GM19240 (cell line): Measurements from ENCODE around the gene ZNF618.
"Not testable (repeated sequence)": the region's sequence is repeated elsewhere in the genome, so short reads cannot be mapped to it uniquely, and the experiment has no call there.

Experiments
- DNase-seq: peaks from one replicate; pipeline ENCODE4 v3.0.0; 2011; ENCODE audit warnings: low spot score; ENCODE audit not compliant: insufficient read length

ZNF618 gene

DNA sequence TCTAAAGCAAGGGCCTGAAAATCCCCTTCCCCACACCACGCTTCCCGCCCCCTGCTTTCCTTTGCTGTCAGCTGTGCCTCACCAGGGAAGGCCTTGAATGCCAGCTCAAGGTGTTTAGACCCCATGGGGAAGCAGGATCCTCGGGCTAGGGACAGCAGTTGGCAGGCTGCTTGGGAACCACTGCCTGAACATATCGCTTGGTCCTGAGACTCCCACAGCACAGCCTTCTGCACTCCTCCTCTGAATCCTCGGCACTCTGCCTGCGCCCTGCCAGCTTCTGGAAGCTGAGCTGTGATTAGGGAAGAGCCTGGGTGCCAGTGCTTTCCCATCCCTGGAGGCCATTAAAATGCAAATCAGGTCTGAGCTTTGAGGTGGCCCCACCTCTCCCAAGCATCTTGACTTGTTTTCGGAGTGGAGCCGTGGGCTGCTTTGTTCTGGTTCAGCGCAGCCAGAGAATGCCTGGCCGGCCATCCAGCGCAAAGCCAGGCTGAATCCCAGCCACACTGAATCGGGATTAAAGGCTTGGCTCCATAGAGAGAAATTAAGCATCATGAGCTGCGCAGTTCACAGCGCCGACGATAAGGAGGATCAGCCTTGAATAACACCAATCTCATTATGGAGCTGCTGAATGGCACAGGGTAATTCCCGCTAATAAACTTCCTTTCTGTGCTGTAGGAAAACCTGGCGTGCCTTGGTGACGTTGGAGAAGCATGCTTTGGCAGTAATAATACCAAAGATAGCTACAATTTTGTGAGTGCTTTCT lies 162.0 kb downstream of the ZNF618 start:
- no peak for DNase-seq

DNA sequence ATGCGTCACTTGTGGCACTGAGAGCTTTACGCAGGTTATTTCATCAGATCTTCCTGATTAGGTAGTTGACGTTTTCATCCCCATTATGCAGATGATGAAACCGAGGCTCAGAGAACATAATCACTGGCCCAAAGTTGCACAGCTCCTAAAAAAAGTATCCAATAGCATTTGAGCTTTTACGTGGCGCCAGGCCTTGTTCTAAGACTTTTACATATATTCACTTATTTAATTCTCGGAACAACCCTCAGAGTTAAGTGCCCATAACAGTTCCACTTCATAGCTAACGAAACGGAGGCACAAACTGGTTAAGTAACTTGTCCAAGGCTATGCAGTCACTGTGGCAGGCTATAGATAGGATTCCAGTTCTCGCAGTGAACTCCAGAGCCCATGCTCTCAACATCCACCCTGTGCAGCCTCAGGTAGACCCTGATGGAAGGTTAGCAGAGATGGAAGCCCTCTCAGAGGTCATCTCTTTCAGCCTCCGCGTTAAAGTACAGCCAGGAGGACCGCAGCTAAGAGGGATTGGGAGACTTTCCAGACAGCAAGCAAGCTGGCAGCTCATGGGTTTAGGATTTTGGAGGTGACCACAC lies 162.7 kb downstream of the ZNF618 start:
- no peak for DNase-seq

DNA sequence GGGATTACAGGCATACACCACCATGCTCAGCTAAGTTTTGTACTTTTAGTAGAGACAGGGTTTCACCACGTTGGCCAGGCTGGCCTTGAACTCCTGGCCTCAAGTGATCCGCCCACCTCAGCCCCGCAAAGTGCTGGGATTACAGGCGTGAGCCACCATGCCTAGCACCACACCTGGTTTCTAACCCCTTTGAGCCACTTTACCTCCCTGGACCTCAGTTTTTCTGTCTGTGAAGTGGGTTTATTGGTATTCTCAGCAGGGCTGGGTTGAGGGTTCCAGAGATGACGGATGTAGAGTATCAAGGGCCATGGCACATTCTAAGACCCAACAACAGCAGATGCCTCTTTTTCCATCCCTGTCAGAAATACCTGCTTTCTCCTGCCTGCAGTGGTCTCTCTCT lies 163.4 kb downstream of the ZNF618 start:
- no peak for DNase-seq

DNA sequence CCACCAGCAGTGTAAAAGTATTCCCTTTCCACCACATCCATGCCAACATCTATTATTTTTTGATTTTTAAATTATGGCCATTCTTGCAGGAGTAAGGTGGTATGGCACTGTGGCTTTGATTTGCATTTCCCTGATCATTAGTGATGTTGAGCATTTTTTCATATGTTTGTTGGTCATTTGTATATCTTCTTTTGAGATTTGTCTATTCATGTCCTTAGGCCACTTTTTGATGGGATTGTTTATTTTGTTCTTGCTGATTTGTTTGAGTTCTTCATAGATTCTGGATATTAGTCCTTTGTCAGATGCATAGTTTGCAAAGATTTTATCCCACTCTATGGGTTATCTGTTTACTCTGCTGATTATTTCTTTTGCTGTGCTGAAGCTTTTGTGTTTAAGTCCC lies 167.6 kb downstream of the ZNF618 start:
- not testable (repeated sequence) for DNase-seq

DNA sequence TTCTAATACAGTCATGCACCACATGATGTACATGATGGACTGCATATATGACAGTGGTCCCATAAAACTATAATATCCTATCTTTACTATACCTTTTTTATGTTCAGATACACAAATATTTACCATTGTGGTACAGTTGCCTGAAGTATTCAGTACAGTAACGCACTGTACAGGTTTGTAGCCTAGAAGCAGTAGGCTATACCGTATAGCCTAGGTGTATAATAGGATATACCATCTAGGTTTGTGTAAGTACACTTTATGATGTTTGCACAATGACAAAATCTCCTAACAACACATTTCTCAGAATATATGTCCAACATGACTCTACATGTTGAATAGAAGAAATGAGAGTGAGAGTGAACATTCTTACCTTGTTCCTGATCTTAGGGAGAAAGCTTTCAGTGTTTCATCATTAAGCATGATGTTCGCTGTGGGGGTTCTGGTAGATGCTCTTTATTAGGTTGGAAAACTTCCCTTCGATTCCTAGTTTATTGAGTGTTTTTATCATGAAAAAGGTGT lies 170.2 kb downstream of the ZNF618 start:
- no peak for DNase-seq

DNA sequence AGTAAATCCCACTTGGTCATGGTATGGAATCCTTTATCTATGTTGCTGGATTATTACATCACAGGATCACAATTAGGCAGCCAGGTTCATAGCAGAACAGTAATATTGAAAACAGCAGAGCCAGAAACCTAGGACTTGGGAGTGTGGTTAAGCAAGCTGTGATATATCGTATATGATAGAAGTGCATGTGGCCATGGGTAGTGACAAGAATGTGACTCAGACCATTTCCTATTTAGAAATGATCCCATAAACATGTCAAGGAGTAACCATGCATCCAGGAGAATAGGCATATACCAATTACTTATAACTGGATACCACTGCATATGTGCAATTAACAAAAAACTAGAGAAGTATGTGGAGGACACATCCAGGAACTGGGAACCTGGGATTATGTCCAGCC lies 170.8 kb downstream of the ZNF618 start:
- no peak for DNase-seq

DNA sequence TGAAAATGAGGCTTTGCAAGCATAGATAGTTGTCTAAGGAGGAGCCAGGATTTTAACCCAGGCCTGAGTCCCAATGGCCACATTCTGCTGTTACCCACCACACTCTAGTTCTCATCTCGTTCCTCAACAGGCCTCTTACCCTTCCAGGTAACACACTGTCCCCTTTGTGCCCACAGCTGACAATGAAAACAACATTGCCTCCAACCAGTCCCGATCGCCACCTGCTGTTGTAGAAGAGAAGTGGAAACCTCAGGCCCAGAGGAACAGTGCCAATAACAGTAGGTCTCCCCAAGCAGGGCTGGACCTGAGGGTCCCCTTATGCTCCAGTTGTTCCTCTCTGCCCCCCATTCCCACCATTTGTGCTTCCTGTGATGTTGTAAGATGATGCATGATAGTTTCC lies 171.6 kb downstream of the ZNF618 start:
- DNase-seq: no peak

DNA sequence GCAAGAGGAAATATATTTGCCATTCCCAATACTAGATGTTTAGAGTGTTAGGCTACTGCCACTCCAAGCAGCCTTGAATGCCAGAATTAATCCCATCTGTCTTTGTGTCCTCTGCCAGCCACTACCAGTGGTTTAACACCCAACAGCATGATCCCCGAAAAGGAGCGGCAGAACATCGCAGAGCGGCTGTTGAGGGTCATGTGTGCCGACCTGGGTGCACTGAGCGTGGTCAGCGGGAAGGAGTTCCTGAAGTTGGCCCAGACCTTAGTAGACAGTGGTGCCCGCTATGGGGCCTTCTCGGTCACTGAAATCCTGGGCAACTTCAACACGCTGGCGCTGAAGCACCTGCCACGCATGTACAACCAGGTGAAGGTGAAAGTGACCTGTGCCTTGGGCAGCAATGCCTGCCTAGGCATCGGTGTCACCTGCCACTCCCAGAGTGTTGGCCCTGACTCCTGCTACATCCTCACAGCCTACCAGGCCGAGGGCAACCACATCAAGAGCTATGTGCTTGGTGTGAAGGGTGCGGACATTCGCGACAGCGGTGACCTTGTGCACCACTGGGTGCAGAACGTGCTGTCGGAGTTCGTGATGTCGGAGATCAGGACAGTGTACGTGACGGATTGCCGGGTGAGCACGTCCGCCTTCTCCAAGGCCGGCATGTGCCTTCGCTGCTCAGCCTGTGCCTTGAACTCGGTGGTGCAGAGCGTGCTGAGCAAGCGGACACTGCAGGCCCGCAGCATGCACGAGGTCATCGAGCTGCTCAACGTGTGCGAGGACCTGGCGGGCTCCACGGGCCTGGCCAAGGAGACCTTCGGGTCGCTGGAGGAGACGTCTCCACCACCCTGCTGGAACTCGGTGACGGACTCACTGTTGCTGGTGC lies 172.7 kb downstream of the ZNF618 start:
- DNase-seq: no peak

DNA sequence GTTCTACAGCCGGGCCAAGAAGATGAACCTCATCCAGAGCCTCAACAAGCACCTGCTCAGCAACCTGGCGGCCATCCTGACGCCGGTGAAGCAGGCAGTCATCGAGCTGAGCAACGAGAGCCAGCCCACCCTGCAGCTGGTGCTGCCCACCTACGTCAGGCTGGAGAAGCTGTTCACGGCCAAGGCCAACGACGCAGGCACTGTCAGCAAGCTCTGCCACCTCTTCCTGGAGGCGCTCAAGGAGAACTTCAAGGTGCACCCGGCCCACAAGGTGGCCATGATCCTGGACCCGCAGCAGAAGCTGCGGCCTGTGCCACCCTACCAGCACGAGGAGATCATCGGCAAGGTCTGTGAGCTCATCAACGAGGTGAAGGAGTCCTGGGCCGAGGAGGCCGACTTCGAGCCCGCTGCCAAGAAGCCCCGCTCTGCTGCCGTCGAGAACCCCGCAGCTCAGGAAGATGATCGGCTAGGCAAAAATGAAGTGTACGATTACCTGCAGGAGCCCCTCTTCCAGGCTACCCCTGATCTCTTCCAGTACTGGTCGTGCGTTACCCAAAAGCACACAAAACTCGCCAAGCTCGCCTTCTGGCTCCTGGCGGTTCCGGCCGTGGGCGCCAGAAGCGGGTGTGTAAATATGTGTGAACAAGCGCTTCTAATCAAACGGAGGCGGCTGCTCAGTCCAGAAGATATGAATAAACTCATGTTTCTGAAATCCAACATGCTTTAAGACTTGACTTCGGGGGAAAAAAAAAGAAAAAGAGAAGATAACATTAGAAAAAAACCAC lies 173.5 kb downstream of the ZNF618 start:
- DNase-seq: no peak

DNA sequence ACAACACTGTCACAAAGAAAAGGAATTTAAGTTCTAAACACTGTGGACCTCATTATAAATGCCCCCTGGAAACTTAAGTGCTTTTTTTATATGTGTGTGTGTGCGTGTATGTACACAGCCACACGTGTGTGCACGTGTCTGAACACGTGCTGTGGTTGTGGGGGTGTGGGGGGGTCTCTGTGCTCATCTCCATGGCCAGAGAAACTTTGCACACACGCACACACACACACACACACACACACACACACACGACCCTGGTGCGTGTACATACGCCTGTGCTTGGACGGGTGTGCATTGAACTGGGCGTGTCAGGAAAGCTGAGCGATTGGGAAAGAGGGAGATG lies 174.1 kb downstream of the ZNF618 start:
- no peak for DNase-seq

DNA sequence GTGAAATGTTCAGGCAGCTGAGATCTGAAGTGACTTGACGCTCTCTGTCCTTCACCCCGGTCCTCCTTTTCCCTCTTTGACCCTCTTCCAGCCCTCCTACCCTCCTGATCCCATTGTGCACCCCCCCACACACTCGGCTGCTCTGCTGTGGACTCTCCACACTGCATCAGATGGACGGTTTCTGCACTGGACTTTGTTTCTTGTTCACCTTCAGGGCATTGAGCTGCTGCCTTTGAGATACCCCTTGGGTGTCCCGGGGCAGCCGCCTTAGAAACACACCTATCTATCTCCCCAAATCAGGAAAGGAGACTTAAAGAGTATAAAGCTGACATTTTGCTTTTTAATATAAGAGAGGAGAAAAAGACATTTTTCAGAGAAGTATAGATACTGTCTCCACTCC lies 174.5 kb downstream of the ZNF618 start:
- DNase-seq: no peak

DNA sequence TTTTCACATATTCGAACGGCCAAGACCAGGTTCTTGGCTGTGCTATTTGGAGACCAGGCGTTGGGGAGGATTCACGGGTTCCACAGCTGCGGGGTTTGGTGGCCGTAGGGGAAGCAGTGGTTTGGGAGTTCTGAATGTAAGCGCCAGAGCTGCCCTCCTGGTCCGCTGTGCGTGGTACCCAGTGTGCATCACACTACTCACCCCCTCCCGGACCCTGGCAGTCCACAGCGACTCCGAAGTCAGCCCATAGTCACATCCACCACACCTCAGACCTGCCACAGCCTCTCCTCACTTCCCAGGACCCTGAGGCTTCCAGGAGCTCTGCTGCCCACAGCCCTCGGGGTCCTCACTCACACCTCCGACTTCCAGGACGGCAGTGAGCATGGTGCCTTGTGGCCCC lies 175.2 kb downstream of the ZNF618 start:
- DNase-seq: no peak

DNA sequence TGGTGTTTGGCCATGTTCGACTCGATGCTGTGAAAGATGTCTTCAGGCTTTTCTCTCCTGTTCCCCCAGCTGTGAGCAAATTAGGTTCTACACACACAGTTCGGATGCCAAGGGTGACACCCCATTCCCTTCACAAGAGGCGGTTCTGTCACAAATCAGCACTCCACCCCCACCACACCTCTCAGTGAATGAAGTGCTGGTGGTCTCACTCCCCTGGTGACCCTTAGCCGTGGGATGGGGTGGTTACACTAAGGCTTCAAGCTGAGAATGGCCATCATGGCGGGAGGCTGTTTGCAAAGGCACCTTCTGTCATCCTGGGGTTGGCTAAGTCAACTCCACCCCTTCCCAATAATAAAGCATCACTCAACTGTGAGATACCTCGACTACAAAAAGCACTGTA lies 175.6 kb downstream of the ZNF618 start:
- no peak for DNase-seq

DNA sequence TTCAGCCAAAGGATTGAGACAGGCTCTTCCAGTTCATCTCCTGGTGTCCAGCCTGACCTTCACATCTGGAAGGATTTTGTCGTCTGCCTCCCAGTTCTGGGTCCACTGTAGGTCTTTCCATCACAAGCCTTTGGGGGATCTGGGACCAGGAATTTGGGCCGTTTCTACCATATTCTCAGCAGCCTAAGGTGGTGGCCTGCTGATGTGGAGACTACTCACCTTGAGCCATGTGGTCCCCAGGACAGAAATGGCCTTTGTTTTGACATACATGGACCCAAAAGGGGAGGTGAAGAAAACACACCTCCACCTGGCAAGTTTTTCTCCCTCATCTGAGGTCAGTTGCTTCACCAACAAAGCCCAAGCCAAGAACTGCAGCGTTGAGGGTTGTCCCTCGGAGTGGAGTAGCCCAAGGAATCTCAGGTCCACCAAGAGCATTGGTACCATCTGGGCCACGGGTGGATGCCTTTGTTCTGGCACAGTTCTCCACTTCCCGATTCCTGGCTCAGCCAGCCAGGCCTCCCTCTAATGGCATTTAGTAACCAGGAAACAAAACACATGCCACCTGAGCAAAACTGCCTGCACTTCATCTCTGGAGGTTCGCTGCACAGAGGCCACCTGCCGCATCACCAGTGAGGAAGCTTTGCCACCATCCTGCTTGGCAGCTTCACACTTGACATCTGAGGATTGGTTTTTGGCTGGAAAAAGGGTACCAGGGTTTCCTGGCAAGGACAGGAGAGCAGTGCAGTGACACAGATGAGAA lies 177.3 kb downstream of the ZNF618 start:
- DNase-seq: no peak

DNA sequence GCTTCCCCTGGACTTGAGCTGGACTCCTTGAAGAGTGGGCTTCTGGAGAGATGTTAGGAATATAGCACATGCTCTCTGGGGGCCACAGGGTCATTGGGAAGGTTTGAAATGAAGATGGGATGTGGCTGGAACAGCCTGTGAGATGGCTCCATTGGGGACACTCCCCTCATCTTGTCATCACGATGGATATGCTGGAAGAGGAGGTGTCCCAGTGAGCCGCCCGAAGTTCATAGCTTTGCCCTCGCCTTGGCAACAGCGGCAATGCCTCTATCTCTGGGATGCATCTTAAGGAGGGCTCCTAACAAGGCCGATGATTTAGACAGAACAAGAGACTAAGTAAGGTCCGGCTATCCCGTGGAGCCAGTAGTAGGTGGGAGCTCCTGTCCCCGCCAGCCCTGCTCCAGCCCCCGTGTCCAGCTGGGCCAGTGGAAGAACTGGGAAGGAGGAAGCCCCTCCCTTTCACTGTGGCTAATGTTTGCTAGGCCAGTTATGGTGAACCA lies 178.1 kb downstream of the ZNF618 start:
- no peak for DNase-seq

DNA sequence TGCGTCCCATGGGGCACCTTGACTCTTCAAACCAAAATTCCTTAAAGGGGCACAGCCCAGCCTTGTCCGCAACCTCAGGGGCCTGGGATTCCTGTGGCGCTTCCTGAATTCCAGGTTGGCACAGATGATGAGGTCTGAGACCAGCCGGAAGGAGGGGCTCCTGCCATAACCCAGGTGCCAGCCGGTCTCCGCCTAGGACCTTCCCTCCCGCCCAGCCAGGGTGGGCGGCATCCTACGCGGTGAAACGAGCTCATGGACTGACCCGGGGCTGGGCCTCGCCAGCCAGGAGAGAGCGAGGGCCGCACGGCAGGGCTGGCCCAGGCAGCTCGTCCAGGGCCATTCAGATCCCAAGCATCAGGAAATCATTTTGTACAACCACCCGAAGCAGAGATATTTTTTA lies 179.0 kb downstream of the ZNF618 start:
- DNase-seq: no peak

DNA sequence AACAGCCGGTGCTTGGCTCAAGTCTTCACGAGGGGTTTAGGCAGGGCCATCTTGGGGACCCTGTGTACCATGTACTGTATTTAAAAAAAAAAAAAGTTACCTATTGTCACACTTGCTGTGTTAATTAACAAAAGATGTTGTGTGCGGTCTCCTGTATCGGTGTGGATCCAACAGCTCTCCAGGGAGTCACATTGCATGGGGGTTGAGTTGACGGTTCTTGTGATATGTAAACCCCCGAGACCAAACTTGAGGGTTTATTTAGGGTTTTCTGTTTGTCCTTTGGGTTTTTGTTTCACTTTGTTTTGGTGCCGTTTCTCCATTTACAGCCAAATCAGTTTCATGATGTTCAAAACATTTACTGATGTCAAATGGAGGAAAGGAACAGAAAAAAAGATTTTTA lies 179.8 kb downstream of the ZNF618 start:
- no peak for DNase-seq

DNA sequence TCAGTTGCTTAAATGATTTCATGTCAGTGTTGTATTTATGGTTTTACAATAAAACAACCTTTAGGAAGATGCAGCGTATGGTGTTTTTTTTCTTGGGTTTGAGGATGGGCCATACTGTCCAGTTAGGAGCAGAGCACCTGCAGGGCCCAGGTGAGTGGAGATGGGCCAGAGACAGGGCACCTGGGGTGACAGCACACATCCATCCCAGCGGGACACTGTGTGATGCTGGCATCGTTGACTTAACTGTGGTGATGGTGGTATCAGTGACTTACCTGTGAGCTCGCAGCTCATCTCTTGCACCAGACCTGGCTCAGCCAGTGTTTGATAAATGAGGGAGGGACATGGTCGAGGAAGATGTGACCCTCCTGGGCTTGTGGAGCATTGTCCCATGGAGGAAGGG lies 180.4 kb downstream of the ZNF618 start:
- no peak for DNase-seq

DNA sequence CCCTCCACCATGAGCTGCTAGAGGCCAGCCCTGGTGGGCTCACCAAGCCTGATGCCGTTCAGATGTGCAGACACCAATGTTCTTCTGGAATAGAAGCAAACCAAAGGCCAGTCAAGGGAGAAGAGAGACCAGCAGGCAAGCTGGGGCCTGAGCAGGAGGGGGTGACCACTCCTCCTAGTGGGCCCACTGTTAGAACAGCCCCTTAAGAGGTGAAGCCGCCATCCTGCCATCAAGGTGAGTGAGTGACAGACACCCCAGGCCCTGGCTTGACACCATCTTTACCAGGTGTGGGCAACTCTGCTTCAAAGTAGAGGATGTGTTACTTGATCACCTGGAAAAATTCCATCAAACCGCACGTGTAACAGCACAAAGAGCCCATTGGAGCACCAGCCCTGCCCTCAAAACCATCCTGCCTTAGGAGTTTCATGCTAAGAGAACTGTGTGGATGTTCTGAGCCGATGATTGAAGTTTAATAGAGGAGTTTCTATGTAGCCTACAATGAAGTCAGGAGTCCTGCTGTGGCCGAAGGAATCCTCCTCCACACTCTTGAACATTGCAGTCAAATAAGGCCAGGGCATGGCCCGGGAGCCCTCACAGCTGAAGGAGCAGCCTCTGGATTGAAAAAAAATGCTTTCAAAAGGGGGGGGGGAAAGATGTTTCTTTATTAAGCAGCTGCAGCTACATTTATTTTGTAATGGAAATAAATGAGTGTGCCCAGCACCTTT lies 181.2 kb downstream of the ZNF618 start:
- no peak for DNase-seq

DNA sequence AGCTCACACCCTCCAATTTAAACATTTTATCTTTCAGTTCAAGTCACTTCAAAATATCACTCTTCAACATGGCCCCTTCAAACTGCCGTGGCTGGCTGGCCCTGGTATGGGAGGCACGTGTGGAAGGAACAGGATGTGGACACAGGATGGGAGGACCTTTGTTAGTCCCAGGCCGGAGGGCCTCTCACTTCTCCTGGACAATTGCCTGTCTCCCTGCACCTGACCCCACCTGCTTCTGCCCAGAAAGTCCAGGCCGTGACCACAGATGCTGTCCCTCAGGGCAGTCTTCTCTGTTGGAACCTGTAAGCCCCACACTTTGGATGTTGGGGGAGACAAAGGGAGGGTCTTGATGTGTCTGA lies 182.6 kb downstream of the ZNF618 start:
- DNase-seq: no peak
